Measurements from ENCODE around the gene PCSK5. TPM values are rescaled to one million over a fixed set of nuclear protein-coding genes. Genes with fewer than 3 reads are reported as not detected.

PCSK5 gene
- total RNA-seq, 1 experiment from 2014 or later, result 6.9 TPM

DNA sequence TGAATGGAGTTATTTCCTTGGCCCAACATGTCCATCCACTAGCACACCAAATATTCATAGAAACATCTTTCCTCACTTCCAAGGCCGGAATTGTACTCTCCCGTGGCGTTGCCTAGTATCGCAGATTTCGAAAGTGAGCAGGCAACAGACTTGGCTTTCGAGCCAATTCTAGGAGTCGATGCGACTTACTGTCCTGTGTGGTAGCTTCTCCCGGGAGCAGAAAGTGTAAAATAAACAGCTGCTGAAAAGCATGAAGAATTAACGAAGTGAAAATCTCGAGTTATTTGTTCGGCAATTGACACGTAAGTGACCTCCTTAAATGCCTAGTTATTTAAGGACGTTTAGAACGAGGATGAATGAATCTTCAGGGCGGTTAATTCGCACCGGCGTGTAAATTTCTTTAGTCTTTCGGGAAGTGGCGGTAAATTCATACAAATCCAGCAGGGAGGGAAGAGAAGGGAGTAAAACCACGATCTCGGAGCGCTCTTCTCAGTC, 449 bp upstream of the PCSK5 start (continued):
- TF ChIP-seq ZNF274 (IDR thresholded peaks at IDR 0.05; ENCODE audit: low read depth, low read length), result no peak
- TF ChIP-seq EZH2phosphoT487 (IDR thresholded peaks at IDR 0.05; ENCODE audit: borderline replicate concordance), result no peak

DNA sequence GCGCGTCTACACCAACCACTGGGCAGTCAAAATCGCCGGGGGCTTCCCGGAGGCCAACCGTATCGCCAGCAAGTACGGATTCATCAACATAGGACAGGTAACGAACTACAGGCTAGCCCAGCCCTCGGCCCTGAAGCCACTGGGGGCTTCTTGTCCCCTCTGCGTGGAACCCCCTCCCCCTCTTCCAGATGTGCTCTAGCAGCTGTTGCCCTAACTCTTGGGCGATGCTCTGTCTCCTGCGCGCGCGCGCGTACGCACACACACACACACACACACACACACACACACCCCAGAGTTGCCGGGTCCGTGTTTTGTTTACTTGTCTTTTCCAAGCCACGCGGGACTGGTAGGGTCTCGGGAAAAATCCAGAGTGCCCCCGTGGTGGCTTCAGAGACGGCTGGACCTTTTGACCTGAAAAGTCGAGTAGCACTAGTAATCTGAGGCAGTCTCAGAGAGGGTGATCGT, 836 bp downstream of the PCSK5 start:
- H3K27me3 ChIP-seq (ENCODE audit: insufficient read depth, low read length), result no peaks in the 10 kb centered on the region
- H3K27ac ChIP-seq (ENCODE audit: low read depth, low read length), result peak overlapping the region; percentile 72
- H2AFZ ChIP-seq (ENCODE audit: low read depth, low read length, poor library complexity, severe bottlenecking), result no peak overlapping the region
- H3K4me3 ChIP-seq (replicated peaks in 1 of 2; ENCODE audit: low read depth in 1 of 2, low read length in 2 of 2), result peak overlapping the region; percentile 71 to 74
- peaks cover 14% of the 10 kb centered on the region for H3K79me2 ChIP-seq (ENCODE audit: insufficient read depth, low read length)
- no peaks in the 10 kb centered on the region for H3K36me3 ChIP-seq (ENCODE audit: control insufficient read depth in 1 of 2, insufficient read depth in 2 of 2, low read length in 2 of 2)
- peaks cover 4 to 16% of the 10 kb centered on the region in 2 experiments; a peak in 2 of 4 replicates for H3K4me1 ChIP-seq (ENCODE audit: control insufficient read depth in 1 of 2, insufficient read depth in 2 of 2, low read length in 2 of 2)
- ChIA-PET POLR2A (interaction anchor here (0.6 to 2.2 kb wide), 3 partner anchors 11 to 530 kb away, joined by 3 to 14 read pairs (median 4); no protein-coding TSS in a partner anchor), CTCF (no interaction called here), RAD21 (ENCODE audit: low non-redundant PET in 1 of 2, low total read pairs in 2 of 2, uncharacterized antibody in 2 of 2, unreplicated experiment in 2 of 2) (no interaction called here)
- TF ChIP-seq ELF1 (IDR thresholded peaks at IDR 0.05; ENCODE audit: borderline replicate concordance, low read depth), result no peak
- no peaks in the 10 kb centered on the region for H3K9me2 ChIP-seq (ENCODE audit: insufficient read depth)
- DNase-seq (ENCODE audit: low read depth, low spot score) (peak; percentile 12), ATAC-seq (peak; percentile 29)
- BruUV-seq (replicated peaks), result TSS peak; percentile 29
- no peaks in the 10 kb centered on the region for H3K9me3 ChIP-seq (ENCODE audit: control insufficient read depth in 1 of 2, insufficient read depth in 1 of 2, low read depth in 1 of 2, low read length in 2 of 2)
- H3K9ac ChIP-seq (ENCODE audit: low read length), result peak overlapping the region; percentile 69
- no peaks in the 10 kb centered on the region for H4K20me1 ChIP-seq (ENCODE audit: insufficient read depth)
- H3K4me2 ChIP-seq (ENCODE audit: low read length), result peak overlapping the region; percentile 92
- intact Hi-C loops (cut with micrococcal nuclease), result no loop called here

DNA sequence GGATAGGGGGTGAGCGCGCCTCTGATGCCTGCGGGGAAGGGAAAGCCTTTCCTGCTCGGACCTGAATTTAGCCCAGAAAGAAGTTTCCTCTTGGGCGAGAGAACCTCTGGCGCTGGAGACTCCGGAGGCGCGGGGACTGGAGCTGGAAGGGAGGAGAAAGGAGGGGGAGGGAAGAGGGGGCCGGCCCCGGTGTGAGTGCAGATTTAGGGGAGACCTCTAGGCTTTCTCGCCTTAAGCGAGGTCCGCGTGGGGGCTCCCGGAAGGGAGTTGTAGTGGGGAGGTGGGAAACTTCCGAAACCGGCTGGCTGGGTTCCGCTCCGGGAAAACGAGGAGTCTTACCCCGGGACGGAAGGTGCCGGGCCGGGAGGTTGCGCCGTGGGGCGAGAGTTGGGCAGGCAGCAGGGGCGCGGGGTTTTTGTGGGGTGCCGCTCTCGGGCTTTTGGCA, 1.3 kb downstream of the PCSK5 start:
- Histone ChIP-seq H3K27me3 (ENCODE audit: insufficient read depth, low read length) (no peaks in the 10 kb centered on the region), H3K4me2 (ENCODE audit: low read length) (peak overlapping the region; percentile 92), H3K36me3 (ENCODE audit: control insufficient read depth in 1 of 2, insufficient read depth in 2 of 2, low read length in 2 of 2) (no peaks in the 10 kb centered on the region), H4K20me1 (ENCODE audit: insufficient read depth) (no peaks in the 10 kb centered on the region), H3K9me3 (ENCODE audit: control insufficient read depth in 1 of 2, insufficient read depth in 1 of 2, low read depth in 1 of 2, low read length in 2 of 2) (no peaks in the 10 kb centered on the region), H3K9me2 (ENCODE audit: insufficient read depth) (no peaks in the 10 kb centered on the region), H3K4me1 (ENCODE audit: control insufficient read depth in 1 of 2, insufficient read depth in 2 of 2, low read length in 2 of 2) (peaks cover 4 to 16% of the 10 kb centered on the region in 2 experiments; a peak in 2 of 4 replicates), H3K79me2 (ENCODE audit: insufficient read depth, low read length) (peaks cover 14% of the 10 kb centered on the region), H2AFZ (ENCODE audit: low read depth, low read length, poor library complexity, severe bottlenecking) (no peak overlapping the region), H3K4me3 (replicated peaks in 1 of 2; ENCODE audit: low read depth in 1 of 2, low read length in 2 of 2) (peak overlapping the region; percentile 71 to 74), H3K9ac (ENCODE audit: low read length) (peak overlapping the region; percentile 69), H3K27ac (ENCODE audit: low read depth, low read length) (no peak overlapping the region)
- no peak for DNase-seq (ENCODE audit: low read depth, low spot score)
- CTCF ChIA-PET, result no interaction called here
- RAD21 ChIA-PET (ENCODE audit: low non-redundant PET in 1 of 2, low total read pairs in 2 of 2, uncharacterized antibody in 2 of 2, unreplicated experiment in 2 of 2), result no interaction called here
- intact Hi-C loops (cut with micrococcal nuclease), result no loop called here
- POLR2A ChIA-PET, result no interaction called here
- no peak for ATAC-seq
- no TSS peak for BruUV-seq (replicated peaks)
- TF ChIP-seq EGR1 (IDR thresholded peaks at IDR 0.05; ENCODE audit: low read depth), result no peak
- no peak for TF ChIP-seq SIN3A (IDR thresholded peaks at IDR 0.05; ENCODE audit: low read depth)
- TF ChIP-seq JUND (IDR thresholded peaks at IDR 0.05), result no peak
- TF ChIP-seq, protein P1, sequence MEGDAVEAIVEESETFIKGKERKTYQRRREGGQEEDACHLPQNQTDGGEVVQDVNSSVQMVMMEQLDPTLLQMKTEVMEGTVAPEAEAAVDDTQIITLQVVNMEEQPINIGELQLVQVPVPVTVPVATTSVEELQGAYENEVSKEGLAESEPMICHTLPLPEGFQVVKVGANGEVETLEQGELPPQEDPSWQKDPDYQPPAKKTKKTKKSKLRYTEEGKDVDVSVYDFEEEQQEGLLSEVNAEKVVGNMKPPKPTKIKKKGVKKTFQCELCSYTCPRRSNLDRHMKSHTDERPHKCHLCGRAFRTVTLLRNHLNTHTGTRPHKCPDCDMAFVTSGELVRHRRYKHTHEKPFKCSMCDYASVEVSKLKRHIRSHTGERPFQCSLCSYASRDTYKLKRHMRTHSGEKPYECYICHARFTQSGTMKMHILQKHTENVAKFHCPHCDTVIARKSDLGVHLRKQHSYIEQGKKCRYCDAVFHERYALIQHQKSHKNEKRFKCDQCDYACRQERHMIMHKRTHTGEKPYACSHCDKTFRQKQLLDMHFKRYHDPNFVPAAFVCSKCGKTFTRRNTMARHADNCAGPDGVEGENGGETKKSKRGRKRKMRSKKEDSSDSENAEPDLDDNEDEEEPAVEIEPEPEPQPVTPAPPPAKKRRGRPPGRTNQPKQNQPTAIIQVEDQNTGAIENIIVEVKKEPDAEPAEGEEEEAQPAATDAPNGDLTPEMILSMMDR (IDR thresholded peaks at IDR 0.05 in 2 of 3, conservative IDR thresholded peaks at IDR 0.05 in 1 of 3; ENCODE audit: borderline replicate concordance in 1 of 3, insufficient read depth in 1 of 3, low read depth in 2 of 3, low read length in 2 of 3), result no peak
- TF ChIP-seq CEBPB (IDR thresholded peaks at IDR 0.05; ENCODE audit: low read depth), result no peak
- TF ChIP-seq YY1 (IDR thresholded peaks at IDR 0.05; ENCODE audit: extremely low read depth, insufficient replicate concordance, low read depth, low read length), result no peak
- TF ChIP-seq ZFX (IDR thresholded peaks at IDR 0.05), result no peak
- no peak for TF ChIP-seq SP1 (IDR thresholded peaks at IDR 0.05; ENCODE audit: low read depth)
- no peak for TF ChIP-seq FOSL1 (IDR thresholded peaks at IDR 0.05; ENCODE audit: low read depth)
- no peak for TF ChIP-seq RAD21 (IDR thresholded peaks at IDR 0.05; ENCODE audit: low read depth)
- TF ChIP-seq, protein P2, sequence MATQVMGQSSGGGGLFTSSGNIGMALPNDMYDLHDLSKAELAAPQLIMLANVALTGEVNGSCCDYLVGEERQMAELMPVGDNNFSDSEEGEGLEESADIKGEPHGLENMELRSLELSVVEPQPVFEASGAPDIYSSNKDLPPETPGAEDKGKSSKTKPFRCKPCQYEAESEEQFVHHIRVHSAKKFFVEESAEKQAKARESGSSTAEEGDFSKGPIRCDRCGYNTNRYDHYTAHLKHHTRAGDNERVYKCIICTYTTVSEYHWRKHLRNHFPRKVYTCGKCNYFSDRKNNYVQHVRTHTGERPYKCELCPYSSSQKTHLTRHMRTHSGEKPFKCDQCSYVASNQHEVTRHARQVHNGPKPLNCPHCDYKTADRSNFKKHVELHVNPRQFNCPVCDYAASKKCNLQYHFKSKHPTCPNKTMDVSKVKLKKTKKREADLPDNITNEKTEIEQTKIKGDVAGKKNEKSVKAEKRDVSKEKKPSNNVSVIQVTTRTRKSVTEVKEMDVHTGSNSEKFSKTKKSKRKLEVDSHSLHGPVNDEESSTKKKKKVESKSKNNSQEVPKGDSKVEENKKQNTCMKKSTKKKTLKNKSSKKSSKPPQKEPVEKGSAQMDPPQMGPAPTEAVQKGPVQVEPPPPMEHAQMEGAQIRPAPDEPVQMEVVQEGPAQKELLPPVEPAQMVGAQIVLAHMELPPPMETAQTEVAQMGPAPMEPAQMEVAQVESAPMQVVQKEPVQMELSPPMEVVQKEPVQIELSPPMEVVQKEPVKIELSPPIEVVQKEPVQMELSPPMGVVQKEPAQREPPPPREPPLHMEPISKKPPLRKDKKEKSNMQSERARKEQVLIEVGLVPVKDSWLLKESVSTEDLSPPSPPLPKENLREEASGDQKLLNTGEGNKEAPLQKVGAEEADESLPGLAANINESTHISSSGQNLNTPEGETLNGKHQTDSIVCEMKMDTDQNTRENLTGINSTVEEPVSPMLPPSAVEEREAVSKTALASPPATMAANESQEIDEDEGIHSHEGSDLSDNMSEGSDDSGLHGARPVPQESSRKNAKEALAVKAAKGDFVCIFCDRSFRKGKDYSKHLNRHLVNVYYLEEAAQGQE (IDR thresholded peaks at IDR 0.05; ENCODE audit: low read depth), result no peak
